Fibroblast of mammary gland (primary cell): ENCODE results near the gene ID4.
A peak's percentile ranks its signal among the peaks of the same experiment; 100 is the strongest.

Experiments
- DNase-seq: peaks from one replicate; pipeline ENCODE4 v3.0.0-alpha.2; 2010; ENCODE audit warnings: low read depth
- H3K4me3 ChIP-seq: 2 replicates; pipeline ENCODE4 v1.5.1; 2011; ENCODE audit warnings: low read depth, mild to moderate bottlenecking, low read length, moderate library complexity; ENCODE audit not compliant: control insufficient read depth
- TF ChIP-seq, protein P1 (sequence below): conservative IDR thresholded peaks from 2 replicates; pipeline ENCODE4 v1.5.1; 2011; ENCODE audit warnings: low read depth, low read length, inconsistent platforms; ENCODE audit not compliant: control insufficient read depth, insufficient read depth

ID4 gene

DNA sequence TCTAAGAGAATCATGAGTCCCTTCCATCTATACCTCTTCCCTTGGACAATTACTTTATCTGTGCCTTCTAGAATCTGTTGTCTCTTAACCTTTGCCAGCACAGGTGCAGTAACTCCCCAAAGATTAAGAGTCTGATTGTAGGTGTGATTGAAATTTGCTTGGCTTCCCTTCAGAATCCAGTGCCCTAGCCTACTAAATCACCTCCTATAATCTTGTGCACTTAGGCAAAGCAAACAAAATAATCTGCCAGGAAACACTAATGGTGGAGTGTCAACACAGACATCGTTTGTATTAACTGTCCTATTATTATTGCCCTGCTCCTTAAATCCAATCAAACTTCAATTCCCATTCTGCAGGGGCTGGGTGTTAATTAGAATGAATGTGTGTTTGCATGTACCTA is 28.0 kb downstream of the ID4 start:
- TF ChIP-seq, protein P1, sequence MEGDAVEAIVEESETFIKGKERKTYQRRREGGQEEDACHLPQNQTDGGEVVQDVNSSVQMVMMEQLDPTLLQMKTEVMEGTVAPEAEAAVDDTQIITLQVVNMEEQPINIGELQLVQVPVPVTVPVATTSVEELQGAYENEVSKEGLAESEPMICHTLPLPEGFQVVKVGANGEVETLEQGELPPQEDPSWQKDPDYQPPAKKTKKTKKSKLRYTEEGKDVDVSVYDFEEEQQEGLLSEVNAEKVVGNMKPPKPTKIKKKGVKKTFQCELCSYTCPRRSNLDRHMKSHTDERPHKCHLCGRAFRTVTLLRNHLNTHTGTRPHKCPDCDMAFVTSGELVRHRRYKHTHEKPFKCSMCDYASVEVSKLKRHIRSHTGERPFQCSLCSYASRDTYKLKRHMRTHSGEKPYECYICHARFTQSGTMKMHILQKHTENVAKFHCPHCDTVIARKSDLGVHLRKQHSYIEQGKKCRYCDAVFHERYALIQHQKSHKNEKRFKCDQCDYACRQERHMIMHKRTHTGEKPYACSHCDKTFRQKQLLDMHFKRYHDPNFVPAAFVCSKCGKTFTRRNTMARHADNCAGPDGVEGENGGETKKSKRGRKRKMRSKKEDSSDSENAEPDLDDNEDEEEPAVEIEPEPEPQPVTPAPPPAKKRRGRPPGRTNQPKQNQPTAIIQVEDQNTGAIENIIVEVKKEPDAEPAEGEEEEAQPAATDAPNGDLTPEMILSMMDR, result no peak
- no peak overlapping the region for H3K4me3 ChIP-seq
- no peak for DNase-seq

DNA sequence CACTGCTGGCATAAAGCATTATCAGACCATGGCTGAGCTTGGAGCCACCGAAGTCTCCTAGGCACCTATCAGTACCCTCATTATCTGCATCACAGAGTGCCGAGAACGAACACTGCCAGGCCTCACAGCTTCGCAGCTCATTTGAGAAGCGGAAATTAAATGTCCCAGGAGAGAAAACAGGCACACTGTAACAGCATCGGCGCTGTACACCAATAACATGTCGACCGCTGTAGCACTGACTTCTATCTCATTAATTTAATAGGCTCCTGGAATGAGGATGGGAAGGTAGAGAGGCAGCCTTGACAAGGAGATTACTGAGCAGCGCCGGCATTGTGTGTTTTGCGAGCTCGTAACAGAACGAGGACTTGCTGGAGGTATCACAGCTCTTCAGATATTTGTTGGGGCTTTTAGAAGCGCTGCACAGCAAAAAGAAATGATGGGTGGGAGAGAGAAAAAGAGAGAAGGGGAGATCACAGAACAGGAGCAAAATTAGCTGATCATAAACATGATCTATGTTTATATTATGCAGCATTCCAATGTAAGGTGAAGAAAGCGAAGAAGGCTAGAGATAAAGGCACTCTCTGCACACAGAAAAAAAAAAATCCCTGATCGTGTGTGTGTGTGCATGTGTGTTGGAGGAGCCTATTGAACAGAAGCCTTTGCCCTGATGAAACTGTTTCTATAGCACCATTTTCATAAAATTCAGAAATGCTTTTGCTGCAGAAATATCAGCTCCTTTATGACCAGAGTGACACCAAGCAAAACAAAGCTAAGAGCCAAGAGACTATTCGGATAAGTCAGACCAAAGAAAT is 29.2 kb downstream of the ID4 start:
- DNase-seq, result no peak
- H3K4me3 ChIP-seq, result no peak overlapping the region
- TF ChIP-seq, protein P1, result no peak

DNA sequence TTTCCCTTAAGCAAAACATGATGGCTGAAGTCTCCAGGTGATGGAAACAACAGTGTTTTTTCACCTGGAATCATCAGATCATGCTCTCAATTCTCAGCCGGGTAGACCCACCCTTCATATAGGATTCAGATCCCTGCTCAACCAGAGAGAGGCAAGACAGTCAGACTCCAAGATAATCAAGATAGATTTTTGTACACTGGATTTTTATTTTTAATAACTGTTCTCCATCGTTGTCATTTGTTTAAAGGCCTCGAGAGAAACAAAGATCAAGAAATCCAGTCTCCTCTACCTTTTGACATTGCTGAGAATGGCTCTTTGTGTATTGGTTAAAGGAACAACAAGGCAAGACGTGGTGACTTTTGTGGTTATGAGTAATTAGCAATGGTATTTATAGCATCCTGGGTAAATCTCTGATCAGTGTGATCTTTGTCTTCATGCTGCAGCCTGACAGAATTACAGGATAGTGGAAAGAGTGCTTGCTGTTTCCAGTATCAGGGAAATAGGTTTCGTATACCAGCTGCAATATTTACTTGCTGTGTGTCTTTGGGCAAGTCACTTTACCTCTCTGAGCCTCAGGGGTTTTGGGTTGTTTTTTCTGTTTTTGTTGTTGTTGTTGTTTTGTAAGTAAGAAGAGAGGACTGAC is 29.9 kb downstream of the ID4 start:
- H3K4me3 ChIP-seq, result no peak overlapping the region
- TF ChIP-seq, protein P1, result no peak
- peak; percentile 42 for DNase-seq

DNA sequence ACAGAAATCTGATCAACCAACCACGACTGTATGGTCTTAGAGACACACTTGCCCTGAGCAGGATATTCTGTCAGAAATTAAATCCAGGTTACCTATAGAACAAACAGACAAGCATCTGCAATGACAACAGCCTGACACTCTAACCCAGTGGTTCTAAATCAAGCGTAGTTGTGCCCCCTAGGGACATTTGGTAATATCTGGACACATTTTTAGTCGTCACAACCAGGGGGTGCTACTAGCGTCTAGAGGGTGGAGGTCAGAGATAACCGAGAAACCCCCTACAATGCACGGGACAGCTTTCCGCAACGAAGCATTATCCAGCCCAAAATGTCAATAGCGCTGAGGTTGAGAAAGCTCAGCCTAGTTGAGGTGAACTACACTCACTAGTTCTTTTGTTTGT is 32.3 kb downstream of the ID4 start:
- TF ChIP-seq, protein P1, result no peak
- DNase-seq, result no peak
- H3K4me3 ChIP-seq, result no peak overlapping the region

DNA sequence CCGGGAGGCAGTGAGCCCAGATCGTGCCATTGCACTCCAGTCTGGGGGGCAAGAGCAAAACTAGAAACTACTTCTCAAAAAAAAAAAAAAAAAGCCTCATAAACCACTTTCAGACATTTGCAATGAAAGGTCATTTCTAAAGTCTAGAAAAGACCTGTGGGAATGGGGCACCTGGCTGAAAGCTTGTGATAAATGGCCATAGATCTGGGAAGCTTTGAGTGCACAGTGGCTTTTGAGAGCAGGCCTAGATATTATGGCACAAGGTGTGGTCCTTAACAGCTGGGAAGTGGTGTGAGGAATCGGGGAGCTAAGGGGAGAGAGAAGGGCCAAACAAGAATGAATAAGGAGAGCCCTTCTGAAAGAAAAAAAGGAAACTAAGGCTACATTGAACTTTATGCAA is 33.2 kb downstream of the ID4 start:
- H3K4me3 ChIP-seq, result no peak overlapping the region
- DNase-seq, result no peak
- TF ChIP-seq, protein P1, result no peak

DNA sequence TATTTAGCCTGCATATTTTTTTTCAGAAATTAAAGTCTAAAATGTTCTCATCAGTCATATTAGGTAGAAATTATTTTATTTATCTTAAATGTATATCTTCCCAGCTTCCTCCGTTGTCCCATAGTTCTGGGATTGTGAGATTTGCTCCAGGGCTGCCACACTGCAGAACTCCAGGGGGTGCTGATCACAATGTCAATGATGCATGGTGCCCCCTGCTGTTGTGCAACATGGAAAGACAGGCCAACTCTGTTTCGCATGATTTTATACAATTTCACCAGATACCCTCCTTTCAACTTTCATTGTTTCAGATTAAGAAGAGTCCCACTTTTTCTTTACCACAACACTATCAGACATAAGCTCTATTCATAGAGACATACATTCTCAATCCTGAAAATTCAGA is 35.9 kb downstream of the ID4 start:
- peak; percentile 5 for DNase-seq
- TF ChIP-seq, protein P1, result no peak
- H3K4me3 ChIP-seq, result no peak overlapping the region

DNA sequence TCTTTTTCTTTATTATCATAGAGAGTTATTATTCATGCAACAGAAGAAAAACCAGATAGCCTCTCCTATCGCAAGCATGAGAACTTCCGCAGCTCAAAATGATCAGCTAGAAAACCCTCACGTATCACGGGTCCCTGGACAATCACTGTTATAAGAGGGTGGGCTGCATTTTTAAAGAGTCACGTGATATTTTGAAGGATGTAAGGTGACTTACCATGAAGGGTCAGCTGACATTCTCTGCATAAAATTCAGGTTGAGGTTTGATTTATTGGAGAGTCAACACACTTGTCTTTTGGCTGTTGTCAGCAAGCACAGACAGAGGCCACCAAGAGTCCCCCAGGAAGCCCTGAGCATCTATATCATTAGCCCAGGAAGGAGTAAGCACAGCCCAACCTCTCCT is 39.5 kb downstream of the ID4 start:
- no peak overlapping the region for H3K4me3 ChIP-seq
- no peak for DNase-seq
- TF ChIP-seq, protein P1, result no peak
